K562 (cell line): ENCODE results near the gene FRMD4B. TPM values are rescaled to one million over a fixed set of nuclear protein-coding genes. Genes with fewer than 3 reads are reported as not detected.

ENCODE experiments used
- BDP1 ChIP-seq: IDR thresholded peaks from 3 replicates; pipeline ENCODE4 v1.6.1; 2011; ENCODE audit not compliant: insufficient read length, insufficient read depth
- CHD2 ChIP-seq: IDR thresholded peaks from 2 replicates; pipeline ENCODE4 v1.6.1; 2011; ENCODE audit warnings: low read depth, low read length
- E4F1 ChIP-seq: fragments of 250-450 bp; sonication (Bioruptor Pico); IDR thresholded peaks from 2 replicates; pipeline ENCODE4 v1.5.0; 2021; ENCODE audit warnings: mild to moderate bottlenecking, borderline replicate concordance
- ETS2 ChIP-seq: IDR thresholded peaks from 2 replicates; pipeline ENCODE4 v1.6.1; 2016; ENCODE audit warnings: borderline replicate concordance, missing genetic modification characterization, mild to moderate bottlenecking, moderate library complexity, missing compliant biosample characterization; ENCODE audit not compliant: poor library complexity, severe bottlenecking
- ETV6 ChIP-seq, 3 experiments: fragments of 150-350 bp in 1 of 3; sonication (generic) in 1 of 3; formaldehyde crosslinking in 1 of 3; IDR thresholded peaks; 2 replicates each; pipeline versions ENCODE4 v1.6.1 to v1.8.0; 2014 to 2022; ENCODE audit warnings: borderline replicate concordance in 2 of 3, low read depth in 2 of 3, antibody characterized with exemption in 1 of 3, low read length in 1 of 3, mild to moderate bottlenecking in 1 of 3, missing genetic modification reagents in 1 of 3
- FOXJ3 ChIP-seq: sonication (generic); formaldehyde crosslinking; IDR thresholded peaks from 2 replicates; pipeline ENCODE4 v1.4.0; 2020; ENCODE audit warnings: mild to moderate bottlenecking, missing genetic modification reagents
- KLF13 ChIP-seq: fragments of 450-650 bp; IDR thresholded peaks from 2 replicates; pipeline ENCODE4 v1.6.1; 2016; ENCODE audit warnings: missing genetic modification characterization, low read depth, mild to moderate bottlenecking, missing compliant biosample characterization, moderate library complexity, borderline replicate concordance
- MIER1 ChIP-seq: fragments of 450-650 bp; IDR thresholded peaks from 2 replicates; pipeline ENCODE4 v1.6.1; 2016; ENCODE audit warnings: antibody characterized with exemption, mild to moderate bottlenecking, low read depth
- STAT5A ChIP-seq: IDR thresholded peaks from 2 replicates; pipeline ENCODE4 v1.6.1; 2012; ENCODE audit warnings: low read length, inconsistent platforms, borderline replicate concordance
- TAL1 ChIP-seq: fragments of 450-650 bp; IDR thresholded peaks from 2 replicates; pipeline ENCODE4 v1.6.1; 2016; ENCODE audit warnings: mild to moderate bottlenecking
- ZNF121 ChIP-seq: sonication (generic); formaldehyde crosslinking; conservative IDR thresholded peaks from 2 replicates; pipeline ENCODE4 v1.8.0; 2022; ENCODE audit warnings: missing genetic modification reagents
- ZNF407 ChIP-seq: fragments of 450-650 bp; IDR thresholded peaks from 2 replicates; pipeline ENCODE4 v1.6.1; 2016; ENCODE audit warnings: low read depth
- ZNF551 ChIP-seq: fragments of 250-450 bp; sonication (Bioruptor Pico); IDR thresholded peaks from 2 replicates; pipeline ENCODE4 v1.5.0; 2021; ENCODE audit warnings: mild to moderate bottlenecking, moderate library complexity
- polyA plus RNA-seq, 8 experiments: library from polyadenylated mRNA; depleted of rRNA in 4 of 8; stranded (reverse) in 5 of 8; unstranded in 3 of 8; fragments of >200 nt; fragmentation: Nextera tagmentation in 2 of 8; fragmentation: Illumina TruSeq in 1 of 8; extraction: Ambion mirVana in 2 of 8; extraction: Trizol in 1 of 8; gene quantifications; 2 replicates each; pipeline versions ENCODE4 v1.2.1 to v1.2.3, GENCODE V29; 2011 to 2014; ENCODE audit warnings: inconsistent platforms in 1 of 8, missing spikeins in 1 of 8
- total RNA-seq, 7 experiments: library from RNA; depleted of rRNA in 6 of 7; stranded (reverse); fragments of >200 nt in 6 of 7; fragmentation: Illumina TruSeq in 2 of 7; extraction: Trizol in 2 of 7; gene quantifications; 2 replicates each; pipeline versions ENCODE4 v1.2.1 to v1.2.3, GENCODE V29; 2011 to 2021; ENCODE audit warnings: low replicate concordance in 1 of 7
- TF ChIP-seq, protein P1 (sequence below): fragments of 450-650 bp; IDR thresholded peaks from 2 replicates; pipeline ENCODE4 v1.6.1; 2016; ENCODE audit warnings: antibody characterized with exemption

Gene FRMD4B
- total and polyA plus RNA-seq, 9 of the 15 experiments (the other 6 are each of a cell fraction or from before 2014, with no cell fraction given), result 0.03 to 0.09 (median 0.04) TPM; not detected in 3

GRCh38 chr3:69212411-69213160 lies 173.3 kb downstream of the FRMD4B start (continued):
- TF ChIP-seq MIER1 (no peak), CHD2 (no peak), KLF13 (tag) (no peak), ZNF121 (no peak), STAT5A (no peak), ZNF407 (no peak), ETS2 (tag) (no peak), BDP1 (no peak), ETV6 (IDR thresholded peaks at IDR 0.05; ENCODE audit: borderline replicate concordance in 1 of 2, low read depth in 2 of 2, low read length in 1 of 2) (no peak), ETV6 (CRISPR knock-in tag; IDR thresholded peaks at IDR 0.05; ENCODE audit: borderline replicate concordance) (no peak), FOXJ3 (CRISPR knock-in tag) (no peak), ZNF551 (CRISPR knock-in tag) (no peak), TAL1 (no peak), E4F1 (CRISPR knock-in tag) (no peak)
- TF ChIP-seq, protein P1, sequence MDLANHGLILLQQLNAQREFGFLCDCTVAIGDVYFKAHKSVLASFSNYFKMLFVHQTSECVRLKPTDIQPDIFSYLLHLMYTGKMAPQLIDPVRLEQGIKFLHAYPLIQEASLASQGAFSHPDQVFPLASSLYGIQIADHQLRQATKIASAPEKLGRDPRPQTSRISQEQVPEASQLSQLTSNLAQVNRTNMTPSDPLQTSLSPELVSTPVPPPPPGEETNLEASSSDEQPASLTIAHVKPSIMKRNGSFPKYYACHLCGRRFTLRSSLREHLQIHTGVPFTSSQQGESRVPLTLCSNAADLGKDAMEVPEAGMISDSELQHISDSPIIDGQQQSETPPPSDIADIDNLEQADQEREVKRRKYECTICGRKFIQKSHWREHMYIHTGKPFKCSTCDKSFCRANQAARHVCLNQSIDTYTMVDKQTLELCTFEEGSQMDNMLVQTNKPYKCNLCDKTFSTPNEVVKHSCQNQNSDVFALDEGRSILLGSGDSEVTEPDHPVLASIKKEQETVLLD, result no peak
